Endometrial microvascular endothelial cells (primary cell): Measurements from ENCODE around the gene STK39. TPM values are rescaled to one million over a fixed set of nuclear protein-coding genes. Genes with fewer than 3 reads are reported as not detected.

Source experiments
- in situ Hi-C: cut with HindIII; loops from 2 replicates; pipeline ENCODE4 v1.10.0; 2017; ENCODE audit warnings: low sequenced_read_pairs, low pct_unique_long_range_greater_than_20kb; ENCODE audit errors: inconsistent ontology term
- total RNA-seq: library from RNA; depleted of rRNA; stranded (reverse); fragments of >200 nt; gene quantifications from one replicate; pipeline ENCODE4 v1.2.3, GENCODE V29; 2015; ENCODE audit errors: inconsistent ontology term

Gene STK39
- total RNA-seq, 1 donor from 2014 or later, result 10.3 TPM

DNA sequence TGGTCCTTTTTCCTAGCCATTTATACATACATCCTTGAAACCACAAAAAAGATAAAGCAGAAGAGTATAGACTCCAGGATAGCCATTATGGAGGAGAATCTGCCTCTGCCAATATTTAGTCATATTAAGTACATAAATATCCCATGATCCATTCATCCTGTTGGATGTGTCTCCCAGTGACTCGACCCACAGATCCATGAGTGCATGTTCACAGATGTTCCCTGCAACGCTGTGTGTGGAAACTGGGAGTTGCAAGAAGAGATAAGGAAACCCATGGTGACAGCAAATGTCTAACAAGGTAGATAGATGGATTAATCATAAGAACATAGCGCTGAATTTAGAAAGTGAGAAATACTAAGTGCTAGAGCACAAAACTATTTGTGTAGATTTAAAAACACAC is 34.5 kb downstream of the STK39 start:
- in situ Hi-C loops, result no loop called here

DNA sequence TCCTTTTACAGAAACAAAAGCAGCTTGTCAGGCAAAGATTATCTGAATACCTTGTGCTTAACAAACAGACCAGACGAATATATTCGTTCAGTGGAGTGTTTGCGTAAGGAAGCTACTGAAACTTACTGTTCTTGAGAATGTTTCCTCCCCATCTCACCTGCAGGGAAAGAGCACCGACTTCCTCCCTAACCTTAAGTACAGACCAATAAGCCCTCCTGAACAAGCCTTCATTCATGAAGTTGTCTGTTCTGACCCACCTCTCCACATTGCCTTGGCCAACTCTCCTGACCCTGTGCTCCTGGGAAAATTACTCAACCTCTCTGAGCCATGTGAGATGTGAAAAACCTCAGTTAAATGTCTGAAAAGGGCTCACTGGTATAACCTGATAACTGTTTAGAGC is 35.2 kb downstream of the STK39 start:
- in situ Hi-C loops, result no loop called here

DNA sequence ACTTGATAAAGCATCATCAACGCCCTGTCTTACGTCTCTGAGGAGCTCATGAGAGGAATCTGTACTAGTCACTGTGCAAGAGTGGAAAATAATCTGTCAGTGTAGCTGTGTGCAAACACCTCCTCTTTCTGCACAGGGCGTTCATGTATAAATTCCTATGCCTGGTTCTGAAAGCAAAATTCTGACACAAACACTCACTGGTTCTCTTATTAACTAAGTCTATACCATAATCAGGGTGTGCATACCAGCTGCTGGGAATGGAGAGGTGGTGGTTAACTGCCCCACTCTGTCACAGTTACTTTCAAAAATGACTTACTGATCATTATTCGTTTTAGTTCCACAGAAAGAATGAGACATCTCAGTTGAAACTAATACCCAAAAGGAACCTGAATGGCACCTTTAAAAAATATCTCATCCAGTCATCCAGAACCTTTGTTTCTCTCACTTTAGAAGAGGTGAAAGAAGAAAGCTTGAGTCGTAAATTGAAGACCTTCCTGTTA is 35.7 kb downstream of the STK39 start:
- in situ Hi-C loops, result no loop called here

DNA sequence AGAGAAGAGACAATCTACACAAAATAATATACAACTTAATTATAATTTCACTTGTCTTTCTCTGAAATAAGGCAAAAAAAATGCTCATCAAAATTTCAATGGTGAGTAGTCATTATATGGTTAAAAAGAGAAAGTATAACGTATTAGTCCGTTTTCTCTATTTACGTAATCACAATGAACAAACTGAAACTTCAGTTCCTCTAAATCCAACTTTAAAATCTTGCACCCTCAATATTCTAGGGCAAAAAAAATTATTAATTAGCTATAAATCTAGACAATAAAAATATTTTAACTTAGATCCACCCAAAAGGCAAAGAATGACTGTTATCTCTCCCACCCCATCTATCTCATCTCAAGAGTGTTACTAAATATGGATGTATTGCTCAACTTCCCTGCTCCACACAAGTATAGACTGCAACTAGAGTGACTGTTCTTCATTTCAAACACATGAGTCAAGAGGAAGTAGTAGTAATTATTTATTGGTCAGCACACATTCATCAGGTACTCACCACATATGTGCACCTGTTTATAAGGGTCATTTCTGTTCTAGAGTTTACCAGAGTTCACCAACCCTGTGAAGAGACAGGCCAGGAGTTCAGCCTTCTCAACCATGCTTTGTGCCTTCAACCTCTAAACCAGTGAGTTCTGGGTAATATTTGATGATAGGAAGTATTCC is 36.4 kb downstream of the STK39 start:
- in situ Hi-C loops, result no loop called here

DNA sequence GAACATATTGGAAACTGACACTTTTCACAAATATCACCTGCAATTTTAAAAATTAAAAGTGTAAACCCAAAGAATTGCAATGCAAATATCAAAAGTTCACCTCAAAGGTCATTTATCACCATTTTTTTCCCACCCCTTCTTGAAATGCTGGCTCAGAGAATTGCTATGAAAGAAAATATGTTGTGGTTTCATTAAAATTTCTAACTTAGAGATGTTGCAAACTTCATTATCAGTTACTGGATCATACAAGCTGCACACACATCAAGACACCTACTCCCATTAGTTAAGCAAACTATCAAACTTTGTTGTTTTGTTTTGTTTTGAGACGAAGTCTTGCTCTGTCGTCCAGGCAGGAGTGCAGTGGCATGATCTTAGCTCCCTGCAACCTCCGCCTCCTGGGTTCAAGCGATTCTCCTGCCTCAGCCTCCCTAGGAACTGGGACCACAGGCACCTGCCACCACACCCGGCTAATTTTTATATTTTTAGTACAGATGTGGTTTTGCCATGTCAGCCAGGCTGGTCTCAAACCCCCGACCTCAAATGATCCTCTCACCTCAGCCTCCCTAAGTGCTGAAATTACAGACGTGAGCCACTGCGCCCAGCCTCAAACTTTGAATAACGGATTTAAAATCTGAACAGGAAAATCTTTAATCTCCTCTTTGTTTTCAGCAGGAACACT is 37.0 kb downstream of the STK39 start:
- in situ Hi-C loops, result no loop called here

DNA sequence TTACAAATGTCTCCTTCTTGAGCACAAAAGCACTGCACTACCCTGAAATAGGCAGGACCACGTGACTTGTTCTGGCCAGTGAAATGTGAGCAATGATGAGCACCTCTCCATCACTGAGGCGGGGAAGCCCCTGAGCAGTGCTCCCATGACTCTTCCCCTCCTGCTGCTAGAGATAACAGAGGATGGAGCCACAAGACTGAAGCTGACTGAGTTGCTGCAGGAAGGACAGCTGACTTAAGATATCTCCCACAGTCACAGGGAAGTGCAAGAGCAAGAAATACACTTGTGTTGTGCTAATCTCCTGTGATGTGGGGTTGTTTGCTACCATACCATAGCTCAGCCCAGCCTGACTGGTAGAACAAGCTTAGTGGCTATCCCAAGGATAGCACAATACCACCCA is 38.7 kb downstream of the STK39 start:
- in situ Hi-C loops, result no loop called here

DNA sequence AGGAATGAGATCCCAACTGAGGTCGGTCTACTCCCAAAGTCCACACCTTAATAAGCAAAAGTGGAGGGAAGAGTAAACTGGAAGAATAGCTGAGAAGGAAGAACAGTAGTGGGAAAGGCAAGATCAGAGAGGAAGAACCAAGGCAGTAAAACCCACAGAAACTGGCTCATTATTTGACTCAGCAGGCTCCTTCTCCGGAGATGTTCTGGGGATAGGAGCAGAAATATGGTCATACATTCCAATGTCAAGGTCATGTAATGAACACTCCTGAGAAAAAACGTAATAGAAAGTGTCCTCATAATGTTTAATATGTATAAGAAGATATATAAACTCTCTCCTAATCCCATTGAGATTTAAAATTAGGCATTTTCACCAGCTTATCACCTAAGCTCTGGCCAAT is 39.5 kb downstream of the STK39 start:
- in situ Hi-C loops, result no loop called here

DNA sequence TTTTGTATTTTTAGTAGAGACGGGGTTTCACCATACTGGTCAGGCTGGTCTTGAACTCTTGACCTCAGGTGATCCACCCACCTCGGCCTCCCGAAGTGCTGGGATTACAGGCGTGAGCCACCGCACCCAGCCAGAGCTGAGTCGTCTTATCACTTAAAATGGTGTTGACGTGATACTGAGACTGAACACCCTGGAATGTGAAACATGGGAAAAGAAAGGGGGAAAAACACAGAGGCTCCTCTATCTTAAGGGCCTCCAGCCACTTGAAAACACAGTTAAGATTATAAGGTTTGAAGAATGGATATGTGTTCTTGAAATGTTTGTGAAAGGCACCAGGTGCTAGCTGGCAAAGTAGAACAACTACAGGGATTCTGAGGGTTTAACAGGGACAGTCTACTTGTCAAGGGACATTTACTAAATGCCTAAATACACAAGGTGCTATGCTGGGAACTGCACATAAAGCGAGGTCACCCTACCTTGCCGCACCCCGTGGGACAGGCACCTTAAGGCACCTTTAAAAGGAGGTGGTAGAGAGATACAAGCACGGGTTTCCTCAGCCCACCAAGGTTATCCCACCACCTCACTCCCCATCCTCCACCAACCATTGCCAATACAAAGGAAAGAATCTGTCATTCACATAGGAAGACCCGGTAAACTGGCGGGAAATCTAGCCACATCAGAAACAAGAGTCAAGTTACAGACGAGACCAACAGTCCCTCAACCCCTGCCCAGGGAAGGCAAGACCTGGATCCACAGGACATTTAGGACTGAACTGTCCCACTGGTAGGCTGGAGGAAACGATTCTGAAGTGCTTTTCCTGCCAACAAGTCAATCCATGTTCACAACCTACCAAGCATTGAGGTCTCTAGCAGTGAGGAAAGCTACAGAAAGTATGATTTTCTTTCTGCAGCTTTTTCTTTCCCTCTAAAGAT is 43.4 kb downstream of the STK39 start:
- in situ Hi-C loops, result no loop called here

DNA sequence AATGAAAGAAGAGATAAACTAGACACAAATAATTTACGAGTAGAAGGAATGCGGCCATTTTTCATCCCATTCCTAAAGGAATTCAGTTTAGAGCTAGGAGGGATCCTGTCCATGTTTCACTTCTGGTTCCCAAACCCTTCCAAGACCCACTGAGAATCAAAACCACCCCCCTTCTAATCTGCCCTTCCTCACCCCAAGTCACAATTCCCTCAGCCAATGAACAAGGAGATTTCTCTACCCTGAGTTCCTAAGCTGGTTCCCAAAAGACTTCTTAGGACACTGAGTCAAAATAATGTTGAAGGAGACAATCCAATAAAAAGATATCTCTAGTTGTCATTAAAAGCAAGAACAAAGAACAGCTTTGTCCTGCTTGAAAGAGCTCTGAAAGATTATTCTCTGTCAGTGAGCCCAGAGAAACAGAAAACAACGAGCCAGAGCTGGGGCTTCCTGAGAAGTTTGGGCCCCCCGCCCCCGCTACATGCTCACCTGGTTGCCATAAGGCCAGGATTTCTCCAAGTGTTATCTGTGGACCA is 45.7 kb downstream of the STK39 start:
- in situ Hi-C loops, result no loop called here

DNA sequence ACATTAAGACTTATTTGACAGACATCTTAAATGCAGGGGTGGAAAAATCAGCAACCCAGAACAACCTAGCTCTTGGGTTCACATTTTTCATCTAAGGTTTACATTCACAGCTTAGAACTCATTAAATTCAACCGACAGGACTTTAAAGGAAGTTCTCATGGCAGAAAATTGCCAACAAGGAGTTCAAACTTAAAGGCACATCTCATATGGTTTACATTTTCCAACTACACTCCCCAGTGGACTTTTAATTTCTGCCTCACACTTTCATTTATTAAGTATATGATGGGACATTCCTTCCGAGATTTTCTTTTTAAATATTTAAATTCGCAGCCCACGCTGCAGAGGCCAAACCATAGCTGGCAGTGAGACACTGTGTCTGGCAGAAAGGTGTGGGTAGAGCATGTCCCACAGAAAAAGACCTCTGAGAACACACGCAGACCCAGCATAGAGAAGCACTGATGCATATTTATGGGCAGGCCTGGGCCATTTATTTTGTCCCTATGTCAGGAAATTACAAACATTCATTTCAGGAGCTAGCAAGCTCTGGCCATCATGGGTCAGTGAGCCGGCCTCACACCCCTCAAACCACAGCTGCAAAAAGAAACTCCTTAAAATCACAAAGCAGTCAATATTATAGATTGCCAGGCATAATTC is 46.3 kb downstream of the STK39 start:
- in situ Hi-C loops, result no loop called here

DNA sequence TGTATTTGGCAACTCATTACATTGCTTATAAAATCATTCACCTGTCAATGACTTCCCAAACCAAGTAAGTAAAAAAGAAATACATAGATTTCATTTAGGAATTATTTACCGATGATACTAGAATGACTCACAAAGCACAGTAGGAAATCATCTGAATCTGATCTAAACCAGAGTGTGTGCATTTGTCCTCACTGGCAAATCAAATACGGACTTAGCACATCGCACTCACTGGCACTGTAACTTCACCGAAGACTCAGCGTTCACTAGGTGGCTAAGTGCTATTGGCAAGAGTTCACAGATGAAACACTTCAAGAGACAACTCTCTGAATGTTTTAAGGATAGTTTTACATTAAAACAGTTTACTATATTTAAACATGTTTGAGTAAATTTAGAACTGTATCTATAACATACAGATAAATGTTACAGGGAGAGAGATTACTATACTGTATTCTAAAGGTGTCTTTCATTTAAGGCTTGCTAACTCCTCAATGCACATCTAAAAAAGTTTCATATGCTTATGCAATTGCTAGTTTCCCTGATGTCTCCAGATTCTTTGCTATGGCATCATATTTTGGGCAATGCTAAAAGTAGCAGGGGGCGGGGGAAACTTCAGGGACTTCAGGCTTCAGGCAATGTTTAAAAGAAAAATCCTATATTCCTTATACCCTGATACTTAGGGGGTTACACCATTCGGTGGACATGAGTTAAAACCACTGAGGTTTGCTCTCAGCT is 48.8 kb downstream of the STK39 start:
- in situ Hi-C loops, result no loop called here

DNA sequence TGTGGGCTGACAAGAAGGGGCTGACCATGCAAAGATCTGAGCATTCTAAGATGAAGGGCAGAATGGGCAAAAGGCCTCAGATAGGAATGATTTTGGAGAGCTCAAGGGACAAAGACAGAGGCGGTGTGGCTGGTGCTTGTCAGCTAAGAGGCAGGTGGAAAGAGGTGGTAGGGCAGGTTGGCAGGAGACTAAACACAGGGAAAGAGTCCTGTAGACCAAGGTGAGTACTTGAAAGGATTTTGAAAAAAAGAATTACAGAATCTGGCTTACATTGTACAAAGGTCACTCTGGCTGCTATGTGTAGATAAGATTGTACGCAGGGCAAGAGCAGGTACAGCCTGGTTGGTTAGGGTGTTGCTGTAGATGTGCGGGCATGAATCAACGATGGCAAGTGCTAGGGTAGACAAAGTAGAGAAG is 50.6 kb downstream of the STK39 start:
- in situ Hi-C loops, result no loop called here

DNA sequence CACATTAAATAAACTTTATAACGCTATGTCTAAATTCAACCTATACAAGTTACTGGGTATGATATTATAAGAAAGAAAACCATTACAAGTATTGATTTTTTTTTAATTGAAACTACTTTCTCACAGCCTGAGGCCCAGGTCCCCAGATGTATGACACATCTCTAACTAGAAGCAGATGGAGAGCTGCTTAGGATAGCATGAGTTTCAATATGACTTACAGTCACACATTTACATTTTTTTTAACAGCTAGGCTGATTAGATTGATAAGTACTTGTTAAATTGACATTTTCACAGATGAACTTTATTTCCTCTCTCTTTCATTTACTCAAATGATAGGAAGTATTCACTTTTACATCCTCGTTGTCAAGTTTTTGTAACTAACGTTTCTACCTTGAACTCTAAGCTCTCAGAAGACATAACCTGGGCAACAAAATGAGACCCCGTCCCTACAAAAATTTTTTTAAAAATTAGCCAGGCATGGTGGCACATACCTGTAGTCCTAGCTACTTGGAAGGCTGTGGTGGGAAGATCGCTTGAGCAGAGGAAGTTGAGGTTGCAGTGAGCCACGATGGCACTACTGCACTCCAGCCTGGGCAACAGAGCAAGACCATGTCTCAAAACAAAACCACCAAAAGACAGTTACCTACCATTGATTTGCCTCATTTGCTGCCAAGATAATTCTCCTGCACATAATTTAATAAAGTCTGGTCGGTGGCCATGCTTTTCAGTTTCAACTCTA is 52.4 kb downstream of the STK39 start:
- in situ Hi-C loops, result no loop called here

DNA sequence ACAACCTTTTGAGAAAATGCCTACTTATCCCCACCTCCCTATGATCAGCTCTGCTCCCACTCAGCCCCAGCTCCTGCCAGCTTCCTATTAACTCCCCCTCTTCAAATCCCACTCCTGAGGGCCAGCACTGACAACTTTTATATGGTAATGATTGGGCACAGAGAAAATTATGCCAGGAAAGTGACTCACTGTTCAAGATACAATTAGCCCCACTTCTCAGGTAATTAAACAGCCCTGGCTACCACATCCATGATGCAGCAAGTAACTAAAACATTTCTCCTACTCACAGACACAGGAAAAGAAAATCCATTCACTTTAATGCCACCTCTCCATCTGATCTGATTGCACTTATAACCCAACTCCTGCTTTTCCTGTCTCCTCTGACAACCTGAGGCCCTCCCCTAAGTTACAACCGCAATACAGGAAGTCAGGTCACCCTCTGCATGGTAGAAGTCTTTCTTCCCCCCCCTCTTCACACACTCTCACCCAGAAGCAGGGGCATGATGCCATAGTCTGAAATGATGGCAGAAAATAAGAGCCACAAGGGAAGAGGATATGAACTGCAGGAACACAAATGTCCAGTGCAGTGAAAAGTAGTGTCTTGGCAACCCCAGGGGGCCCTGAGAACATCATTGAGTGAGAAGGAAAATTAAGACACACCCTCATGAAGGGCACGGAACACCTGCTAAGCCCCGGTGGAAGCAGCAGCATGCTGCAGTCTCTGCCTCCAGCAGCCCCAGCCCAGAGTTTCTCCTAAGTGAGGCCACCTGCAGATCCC is 54.4 kb downstream of the STK39 start:
- in situ Hi-C loops, result no loop called here

DNA sequence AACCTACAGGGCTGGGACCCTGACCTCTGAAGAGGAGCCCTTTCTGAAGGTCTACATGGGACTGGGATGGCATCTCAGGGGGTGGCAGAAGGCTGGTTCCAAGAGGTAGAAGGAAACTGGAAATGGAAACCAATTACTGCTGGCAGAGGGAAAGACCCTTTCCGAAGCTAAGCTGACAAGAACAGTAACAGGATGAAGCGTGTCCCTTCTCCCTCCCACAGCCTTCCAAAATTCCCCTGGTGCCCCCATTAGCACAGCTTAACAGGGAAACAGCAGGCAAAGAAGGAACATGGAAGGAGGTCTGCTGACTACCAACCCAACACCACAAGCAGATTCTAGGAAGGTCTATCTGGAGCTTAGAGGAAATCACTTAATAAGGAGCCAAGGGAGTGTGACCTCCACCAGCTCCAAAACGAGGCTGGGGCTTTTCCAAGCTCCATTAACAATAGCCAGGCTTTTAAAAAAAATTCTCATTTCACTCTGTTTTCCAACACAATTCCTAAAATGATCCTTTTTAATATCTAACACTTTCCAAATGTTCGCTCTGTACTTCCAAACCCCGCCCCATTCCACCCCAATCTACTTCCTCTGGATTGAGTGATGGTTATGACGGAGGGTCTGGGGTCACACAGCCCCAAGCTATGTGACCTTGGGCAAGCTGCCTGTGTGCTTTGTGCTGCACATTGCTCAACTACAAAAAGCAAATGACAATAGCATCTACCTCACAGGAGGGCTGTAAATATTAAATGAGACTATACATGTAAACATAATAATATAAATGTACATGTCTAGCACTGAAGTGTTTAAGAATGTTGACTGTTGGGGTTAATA is 55.2 kb downstream of the STK39 start:
- in situ Hi-C loops, result no loop called here
